PFSK-1 (cell line): ENCODE results near the gene DCBLD1.
A peak's percentile ranks its signal among the peaks of the same experiment; 100 is the strongest.

ENCODE experiments used
- FOXP2 ChIP-seq: optimal IDR thresholded peaks from 2 replicates; pipeline ENCODE3; 2011; ENCODE audit warnings: borderline replicate concordance, control low read depth, inconsistent platforms; ENCODE audit not compliant: insufficient read depth; ENCODE audit errors: extremely low read length, extremely low read depth
- POLR2AphosphoS5 ChIP-seq: IDR thresholded peaks from 2 replicates; pipeline ENCODE4 v1.6.1; 2012; ENCODE audit warnings: low read depth, mild to moderate bottlenecking, control low read depth, low read length, moderate library complexity
- SIN3A ChIP-seq: IDR thresholded peaks from 2 replicates; pipeline ENCODE4 v1.6.1; 2012; ENCODE audit warnings: mild to moderate bottlenecking, low read length, moderate library complexity, borderline replicate concordance; ENCODE audit not compliant: insufficient read depth
- TAF1 ChIP-seq: IDR thresholded peaks from 2 replicates; pipeline ENCODE4 v1.6.1; 2012; ENCODE audit warnings: low read length, control low read depth, borderline replicate concordance; ENCODE audit not compliant: insufficient read depth
- TF ChIP-seq, protein P1 (sequence below), 2 experiments: IDR thresholded peaks; 2 replicates each; pipeline versions ENCODE4 v1.6.1 to v1.8.0; 2011 to 2012; ENCODE audit warnings: low read depth in 2 of 2, low read length in 2 of 2, control low read depth in 1 of 2, inconsistent platforms in 1 of 2, mild to moderate bottlenecking in 1 of 2, moderate library complexity in 1 of 2; ENCODE audit not compliant: insufficient read depth in 1 of 2

DCBLD1 gene

GRCh38 chr6:117478853-117479231, 3.6 kb upstream of the DCBLD1 start:
- TF ChIP-seq FOXP2, result no peak
- no peak for TF ChIP-seq POLR2AphosphoS5
- TF ChIP-seq, protein P1, sequence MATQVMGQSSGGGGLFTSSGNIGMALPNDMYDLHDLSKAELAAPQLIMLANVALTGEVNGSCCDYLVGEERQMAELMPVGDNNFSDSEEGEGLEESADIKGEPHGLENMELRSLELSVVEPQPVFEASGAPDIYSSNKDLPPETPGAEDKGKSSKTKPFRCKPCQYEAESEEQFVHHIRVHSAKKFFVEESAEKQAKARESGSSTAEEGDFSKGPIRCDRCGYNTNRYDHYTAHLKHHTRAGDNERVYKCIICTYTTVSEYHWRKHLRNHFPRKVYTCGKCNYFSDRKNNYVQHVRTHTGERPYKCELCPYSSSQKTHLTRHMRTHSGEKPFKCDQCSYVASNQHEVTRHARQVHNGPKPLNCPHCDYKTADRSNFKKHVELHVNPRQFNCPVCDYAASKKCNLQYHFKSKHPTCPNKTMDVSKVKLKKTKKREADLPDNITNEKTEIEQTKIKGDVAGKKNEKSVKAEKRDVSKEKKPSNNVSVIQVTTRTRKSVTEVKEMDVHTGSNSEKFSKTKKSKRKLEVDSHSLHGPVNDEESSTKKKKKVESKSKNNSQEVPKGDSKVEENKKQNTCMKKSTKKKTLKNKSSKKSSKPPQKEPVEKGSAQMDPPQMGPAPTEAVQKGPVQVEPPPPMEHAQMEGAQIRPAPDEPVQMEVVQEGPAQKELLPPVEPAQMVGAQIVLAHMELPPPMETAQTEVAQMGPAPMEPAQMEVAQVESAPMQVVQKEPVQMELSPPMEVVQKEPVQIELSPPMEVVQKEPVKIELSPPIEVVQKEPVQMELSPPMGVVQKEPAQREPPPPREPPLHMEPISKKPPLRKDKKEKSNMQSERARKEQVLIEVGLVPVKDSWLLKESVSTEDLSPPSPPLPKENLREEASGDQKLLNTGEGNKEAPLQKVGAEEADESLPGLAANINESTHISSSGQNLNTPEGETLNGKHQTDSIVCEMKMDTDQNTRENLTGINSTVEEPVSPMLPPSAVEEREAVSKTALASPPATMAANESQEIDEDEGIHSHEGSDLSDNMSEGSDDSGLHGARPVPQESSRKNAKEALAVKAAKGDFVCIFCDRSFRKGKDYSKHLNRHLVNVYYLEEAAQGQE (IDR thresholded peaks at IDR 0.05; ENCODE audit: insufficient read depth in 1 of 2, low read depth in 2 of 2, low read length in 2 of 2), result no peak
- no peak for TF ChIP-seq TAF1
- no peak for TF ChIP-seq SIN3A

DNA sequence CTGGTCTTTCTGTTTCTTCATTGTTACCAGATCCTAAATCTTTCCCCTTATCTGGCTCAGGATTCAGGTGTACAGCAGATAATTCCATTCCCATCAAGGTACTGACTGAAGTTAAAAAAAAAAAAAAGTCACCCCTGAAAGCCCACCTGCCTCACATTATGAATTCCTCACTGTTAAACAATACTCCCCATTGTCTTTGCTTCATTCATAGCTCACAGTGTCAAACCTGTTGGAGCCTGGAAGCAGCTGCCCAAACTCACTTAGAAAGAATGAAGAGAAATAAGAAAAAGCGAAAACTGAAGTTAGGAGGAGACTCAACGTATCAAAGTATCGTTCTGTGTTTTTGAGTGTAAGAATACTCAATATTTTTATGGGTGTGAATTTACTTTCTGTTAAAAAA, 1.8 kb upstream of the DCBLD1 start:
- TF ChIP-seq POLR2AphosphoS5 (no peak), TAF1 (no peak), FOXP2 (no peak), SIN3A (no peak)
- TF ChIP-seq, protein P1 (IDR thresholded peaks at IDR 0.05; ENCODE audit: insufficient read depth in 1 of 2, low read depth in 2 of 2, low read length in 2 of 2), result no peak

DNA sequence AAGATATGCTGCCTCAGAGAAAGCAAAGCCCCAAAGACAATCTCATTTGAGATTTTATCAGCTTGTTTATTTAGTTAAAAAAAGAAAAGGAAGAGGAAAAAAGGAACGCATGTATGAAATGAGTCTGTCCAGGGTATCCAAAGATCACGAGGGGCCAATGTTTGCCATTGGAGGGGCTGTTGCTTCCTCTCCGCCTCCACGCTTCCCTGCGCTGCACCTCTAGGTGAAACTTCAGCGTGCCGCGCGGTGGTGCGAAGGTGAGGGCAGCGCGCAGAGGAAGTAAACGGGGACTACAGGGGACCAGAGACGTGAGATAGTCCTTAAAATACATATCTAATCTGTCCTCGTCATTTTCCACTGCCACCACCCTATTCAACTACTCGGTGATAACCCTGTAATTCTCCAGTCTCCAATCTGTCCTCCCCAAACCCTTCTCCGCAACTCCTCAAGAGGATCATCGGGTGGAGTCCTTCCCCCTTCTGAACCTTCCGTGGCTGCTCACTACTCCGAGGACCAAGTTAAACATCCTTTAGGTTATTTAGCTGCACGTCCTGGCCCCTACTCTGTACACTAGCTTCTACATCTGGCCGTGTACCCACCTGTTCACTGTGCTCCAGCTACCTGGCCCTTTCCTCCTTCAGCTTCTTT, 1.1 kb upstream of the DCBLD1 start:
- TF ChIP-seq TAF1 (no peak), FOXP2 (no peak), POLR2AphosphoS5 (no peak), SIN3A (no peak)
- TF ChIP-seq, protein P1 (IDR thresholded peaks at IDR 0.05; ENCODE audit: insufficient read depth in 1 of 2, low read depth in 2 of 2, low read length in 2 of 2), result no peak

DNA sequence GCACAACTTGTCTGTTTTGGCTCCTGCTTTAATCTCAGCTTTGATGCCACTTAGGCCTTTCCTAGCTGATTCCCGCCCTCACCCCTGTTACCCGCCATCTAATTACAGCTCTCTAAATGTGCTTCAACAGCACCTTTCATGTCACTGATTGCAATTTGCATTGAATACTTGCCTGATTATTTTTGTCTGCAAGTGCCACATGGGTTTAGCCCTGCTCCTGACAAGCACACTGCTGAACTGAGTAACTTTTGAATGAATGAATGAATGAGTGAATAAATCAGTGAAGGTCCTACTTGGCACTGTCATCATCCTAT, 591 bp upstream of the DCBLD1 start:
- TF ChIP-seq FOXP2 (no peak), TAF1 (no peak), SIN3A (no peak), POLR2AphosphoS5 (no peak)
- TF ChIP-seq, protein P1 (IDR thresholded peaks at IDR 0.05; ENCODE audit: insufficient read depth in 1 of 2, low read depth in 2 of 2, low read length in 2 of 2), result no peak

- TF ChIP-seq POLR2AphosphoS5 (no peak), TAF1 (peak; percentile 45; the same call in 1 of the 2 replicates)
These were observed 650 bp downstream of the DCBLD1 start for GRCh38 chr6:117483004-117483644.
